GM19467 (cell line): ENCODE measurements around the gene COLQ.
A peak's percentile ranks its signal among the peaks of the same experiment; 100 is the strongest.
"Not testable (repeated sequence)": the region's sequence is repeated elsewhere in the genome, so short reads cannot be mapped to it uniquely, and the experiment has no call there.

Source experiments
- ATAC-seq: cut with Tn5 transposase; IDR thresholded peaks from one replicate; pipeline ENCODE4 v1.9.1; 2021; ENCODE audit warnings: mild to moderate bottlenecking, moderate library complexity; ENCODE audit not compliant: unreplicated experiment

The COLQ gene

DNA sequence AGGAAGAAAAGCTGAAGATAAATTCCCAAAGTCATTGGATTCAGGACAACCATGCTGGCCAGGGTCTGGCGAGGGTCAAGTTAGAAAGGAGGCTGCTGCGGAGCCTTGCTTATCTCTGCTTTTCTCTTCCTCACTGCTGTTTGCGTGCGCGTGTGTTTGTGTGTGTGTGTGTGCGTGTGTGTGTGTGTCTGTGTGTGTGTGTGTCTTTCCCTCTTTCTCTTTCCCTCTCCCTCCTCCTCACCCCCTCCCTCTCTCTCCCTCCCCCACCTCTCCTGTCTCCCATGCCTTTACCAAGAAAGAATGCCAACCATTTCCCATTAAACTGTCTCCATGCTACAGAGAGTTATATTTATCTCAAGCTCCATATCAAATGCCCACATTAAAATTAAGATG lies at the start of gene COLQ:
Gene COLQ, minus strand, starts transcription at position 134 of the 393 bp plus-strand sequence. Its CDS starts 81 bp downstream, at position 53.
- ATAC-seq, result no peak

DNA sequence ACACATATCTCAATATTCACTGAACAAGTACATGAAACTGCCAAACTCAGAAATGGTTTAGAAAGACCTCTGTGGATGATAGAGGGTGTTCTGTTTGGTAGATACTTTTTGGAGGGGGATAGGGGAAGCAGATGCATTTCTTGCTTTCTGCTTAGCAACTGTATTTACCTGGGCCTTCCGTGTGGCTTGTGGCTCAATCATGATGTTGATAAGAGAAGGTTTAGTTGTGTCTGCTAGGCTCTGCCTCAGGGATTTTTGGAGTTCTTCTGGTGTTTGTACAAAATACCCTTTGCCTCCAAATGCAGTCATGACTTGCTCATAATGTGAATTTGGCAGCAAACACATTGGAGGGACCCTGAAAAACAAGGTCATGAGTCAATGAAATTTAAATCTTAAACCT lies 41.7 kb upstream of the COLQ start:
- no peak for ATAC-seq

DNA sequence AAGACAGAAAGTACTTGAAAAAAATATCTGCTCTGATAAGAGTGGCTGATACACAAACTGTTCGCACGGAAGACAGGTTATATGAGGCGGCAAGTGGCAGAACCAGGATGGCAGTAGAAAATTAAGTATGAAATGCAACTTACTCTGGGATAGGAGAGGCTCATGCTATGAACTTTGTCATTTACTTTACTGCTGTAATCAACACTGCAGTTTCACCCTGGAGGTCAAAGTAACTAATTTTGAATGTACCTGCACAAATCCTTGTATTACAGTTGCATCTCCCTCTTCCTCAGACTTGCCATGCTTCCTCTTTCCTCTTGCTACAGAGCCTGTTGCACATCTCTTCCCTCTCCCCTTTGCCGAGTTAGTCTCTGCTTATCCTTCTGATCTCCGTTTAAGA lies 41.1 kb upstream of the COLQ start:
- no peak for ATAC-seq

DNA sequence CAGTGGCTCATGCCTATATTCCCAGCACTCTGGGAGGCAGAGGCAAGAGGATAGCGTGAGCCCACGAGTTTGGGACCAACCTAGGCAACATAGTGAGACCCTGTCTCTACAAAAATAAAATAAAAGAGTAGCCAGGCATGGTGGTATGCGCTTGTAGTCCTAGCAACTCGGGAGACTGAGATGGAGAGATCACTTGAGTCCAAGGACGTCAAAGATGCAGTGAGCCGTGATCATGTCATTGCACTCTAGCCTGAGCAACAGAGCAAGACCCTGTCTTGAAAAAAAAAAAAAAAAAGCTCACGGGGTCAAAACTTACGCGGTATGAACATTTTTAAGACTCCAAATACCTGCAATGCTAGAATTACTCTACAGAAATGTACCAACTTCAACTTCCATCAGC lies 37.1 kb upstream of the COLQ start:
- ATAC-seq, result no peak

DNA sequence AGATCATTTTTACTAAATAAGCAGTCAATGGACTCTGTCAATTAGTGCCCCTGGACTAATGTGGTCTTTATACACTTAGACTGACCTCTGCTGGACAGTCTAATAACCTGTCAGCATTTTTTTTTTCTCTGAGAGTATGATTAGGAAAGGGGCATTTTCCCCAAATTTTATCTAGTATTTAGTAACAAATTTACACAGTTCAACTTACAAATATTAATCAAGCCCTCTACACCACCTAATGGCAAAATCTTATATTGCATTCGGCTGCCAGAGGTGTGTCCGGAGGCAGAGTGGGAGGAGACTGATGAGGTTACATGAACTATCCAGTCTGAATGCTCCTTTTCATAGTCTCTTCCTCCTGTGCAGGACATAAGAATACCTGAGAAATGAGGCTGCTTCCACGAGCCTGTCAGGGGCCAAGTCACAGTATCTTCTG lies 36.0 kb upstream of the COLQ start:
- ATAC-seq, result no peak

DNA sequence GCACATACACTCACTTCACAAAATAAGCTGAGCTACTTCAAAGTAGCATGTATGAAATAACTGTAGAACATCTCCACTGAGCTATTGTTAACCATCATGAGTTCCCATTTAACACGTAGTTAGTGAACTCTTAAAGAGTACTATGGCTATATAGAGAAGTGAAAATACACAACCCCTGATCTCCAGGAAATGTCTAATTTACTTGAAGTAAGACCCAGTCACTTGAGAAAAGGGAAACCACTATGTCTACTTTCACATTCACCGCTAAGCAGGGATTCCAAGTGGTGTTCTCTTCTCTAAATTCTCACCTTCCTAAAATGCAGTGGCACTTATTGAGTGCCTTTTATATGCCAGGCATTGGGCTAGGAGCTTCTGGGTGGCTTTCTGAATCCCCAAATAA lies 35.0 kb upstream of the COLQ start:
- peak; percentile 74 for ATAC-seq

DNA sequence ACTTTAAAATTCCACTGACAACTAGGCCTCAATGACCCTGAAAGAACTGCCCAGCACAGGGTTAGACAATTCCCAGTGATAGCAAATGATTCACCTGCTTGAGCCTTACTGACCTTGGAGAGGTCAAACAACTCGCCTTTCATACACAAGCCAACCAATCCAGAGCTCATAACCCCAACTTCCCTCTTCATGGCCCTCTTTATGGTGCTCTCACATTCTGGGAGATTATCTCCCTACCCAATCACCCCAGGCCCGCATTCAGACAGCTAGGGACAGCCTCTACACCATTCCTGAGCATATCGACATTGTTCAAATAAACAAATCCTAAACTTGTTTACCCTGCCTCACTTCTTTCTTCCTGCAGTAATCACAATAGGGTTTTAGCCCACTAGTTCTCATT lies 32.2 kb upstream of the COLQ start:
- ATAC-seq, result no peak

DNA sequence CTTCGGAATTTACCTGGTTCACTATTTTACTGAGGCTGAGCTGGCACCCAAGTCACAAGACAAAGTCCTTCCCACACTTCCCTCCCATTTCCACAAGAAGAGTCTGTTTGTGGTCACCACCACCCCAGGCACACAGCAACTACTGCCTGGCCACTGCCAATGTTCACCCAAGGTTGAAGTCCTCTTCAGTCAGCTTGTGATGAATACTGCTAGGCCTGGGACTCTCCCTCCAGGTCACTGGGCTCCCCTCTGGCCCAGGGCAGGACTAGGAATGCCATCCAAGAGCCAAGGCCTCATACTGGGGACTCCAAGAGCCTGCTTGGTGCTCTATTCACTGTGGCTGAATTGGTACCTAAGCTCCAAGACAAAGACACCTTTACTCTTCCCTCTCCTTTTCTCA lies 30.4 kb upstream of the COLQ start:
- no peak for ATAC-seq

DNA sequence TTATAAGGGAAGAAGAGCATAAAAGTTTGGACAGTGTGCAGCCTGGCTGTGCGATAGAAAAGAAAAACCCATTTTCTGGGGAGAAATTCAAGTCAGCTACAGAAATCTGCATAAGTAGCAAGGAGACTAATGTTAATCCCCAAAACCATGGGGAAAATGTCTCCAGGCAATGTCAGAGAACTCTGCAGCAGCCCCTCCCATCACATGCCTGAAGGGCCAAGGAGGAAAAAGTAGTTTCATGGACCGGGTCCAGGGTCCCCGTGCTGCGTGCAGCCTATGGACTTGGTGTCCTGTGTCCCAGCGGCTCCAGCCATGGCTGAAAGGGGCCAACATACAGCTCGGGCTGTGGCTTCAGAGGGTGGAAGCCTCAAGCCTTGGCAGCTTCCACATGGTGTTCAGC lies 28.3 kb upstream of the COLQ start:
- no peak for ATAC-seq

DNA sequence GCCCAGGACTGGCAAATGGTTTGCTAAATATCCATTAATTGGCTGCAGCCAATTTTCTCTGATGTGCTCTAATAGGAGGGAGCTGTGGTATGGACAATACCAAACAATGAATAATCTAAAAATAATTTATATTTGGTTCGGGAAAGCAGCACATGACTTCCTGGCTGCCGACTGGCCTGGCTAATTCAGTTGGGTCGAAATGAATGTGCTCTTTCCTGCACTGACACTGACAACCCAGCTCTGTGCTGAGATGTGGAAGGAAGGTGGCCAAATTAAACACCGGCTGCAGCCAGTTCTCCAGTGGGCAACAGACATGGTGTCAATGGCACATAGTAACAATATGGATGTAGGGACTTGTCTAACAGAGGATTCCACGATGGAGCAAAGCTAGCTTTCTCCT lies 21.1 kb upstream of the COLQ start:
- ATAC-seq, result no peak

DNA sequence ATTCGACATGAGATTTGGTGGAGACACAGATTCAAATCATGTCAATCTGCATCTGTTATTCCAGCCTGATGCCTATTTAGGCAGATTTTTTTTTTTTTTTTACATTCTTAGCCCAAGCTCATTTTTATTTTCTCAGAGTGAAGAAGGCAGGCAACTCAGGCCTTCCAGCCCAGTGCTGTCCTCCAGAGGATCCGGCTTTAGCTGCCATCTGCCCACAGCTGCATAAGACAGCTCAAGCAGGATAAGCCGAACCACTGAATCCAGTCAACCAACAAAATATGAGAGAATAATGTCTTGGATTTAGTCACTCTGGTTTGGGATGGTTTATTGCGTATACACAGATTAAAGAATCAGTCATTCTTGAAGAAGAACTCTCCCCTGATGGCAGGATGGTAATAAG lies 19.9 kb upstream of the COLQ start:
- ATAC-seq, result no peak

DNA sequence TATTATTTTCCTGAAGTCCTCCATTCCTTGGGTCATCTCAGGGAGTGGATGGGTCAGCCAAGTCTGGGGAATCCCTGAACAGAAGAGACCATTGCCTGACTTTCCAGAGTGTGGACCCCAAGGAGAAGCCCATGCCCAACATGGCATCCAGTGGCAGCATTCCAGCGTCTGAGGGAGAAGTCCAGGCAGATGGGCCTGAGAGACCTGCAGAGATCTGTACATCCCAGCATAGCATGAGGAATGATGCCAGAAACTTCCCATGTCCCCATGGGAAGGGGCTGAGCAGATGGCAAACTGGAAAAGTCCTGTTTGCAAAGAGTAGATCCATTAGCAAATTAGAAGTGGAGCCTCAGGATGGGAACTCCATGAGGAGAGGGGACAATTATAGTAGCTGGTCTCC lies 17.6 kb upstream of the COLQ start:
- no peak for ATAC-seq

DNA sequence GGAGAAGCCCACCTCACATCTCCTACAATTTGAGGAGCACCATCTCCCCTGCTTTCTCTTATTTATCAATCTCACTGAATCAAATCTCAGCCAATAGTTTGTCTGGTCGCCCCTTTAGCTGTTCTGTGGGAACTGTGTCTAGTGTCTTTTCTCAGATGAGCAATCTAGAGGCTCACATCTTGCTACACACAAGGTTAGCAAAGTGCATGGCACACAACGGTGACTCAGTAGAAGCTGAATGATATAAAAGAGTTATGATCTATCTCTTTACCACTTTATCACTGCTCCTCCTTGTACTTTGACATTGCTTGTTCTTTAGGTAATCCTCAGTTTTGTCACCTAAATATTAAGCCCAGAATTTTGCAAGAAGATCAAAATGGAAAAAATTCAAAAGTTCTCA lies 16.8 kb upstream of the COLQ start:
- no peak for ATAC-seq

DNA sequence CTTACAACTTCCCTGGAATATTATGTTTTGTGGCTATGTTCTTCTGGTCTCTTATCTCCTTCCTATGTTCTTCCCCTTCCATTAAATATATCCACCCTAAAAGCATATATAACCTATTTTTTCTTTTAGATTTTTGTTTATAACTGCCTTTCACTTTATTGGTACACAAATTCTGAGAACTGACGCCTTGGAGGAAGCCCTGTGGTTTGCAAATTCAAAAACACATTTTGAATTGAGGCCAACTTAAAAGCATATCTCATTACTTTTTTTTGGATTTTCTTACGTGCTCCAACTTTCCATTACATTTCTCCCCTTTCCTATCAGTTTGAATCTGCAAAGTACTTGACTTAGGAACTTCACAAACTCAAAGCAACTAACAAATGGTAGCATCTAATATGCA lies 15.3 kb upstream of the COLQ start:
- ATAC-seq, result no peak

DNA sequence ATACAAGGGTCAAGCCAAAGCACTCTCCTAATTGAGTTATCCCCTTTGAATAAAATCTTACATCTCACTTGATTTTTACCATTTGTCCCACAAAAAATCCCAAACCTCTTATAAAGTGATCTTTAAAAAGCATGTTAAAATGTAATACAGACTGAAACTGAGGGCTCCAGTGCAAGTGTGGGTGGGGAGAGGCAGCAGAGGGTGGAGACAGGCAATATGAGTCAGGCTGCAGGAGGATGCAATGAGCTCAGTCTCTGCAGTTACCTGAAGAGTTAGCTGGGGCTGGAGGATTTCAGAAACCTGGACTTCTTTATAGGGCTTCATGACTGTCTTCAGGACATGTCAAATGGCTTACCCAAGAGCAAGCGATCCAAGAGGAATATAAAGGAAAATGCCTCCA lies 14.2 kb upstream of the COLQ start:
- no peak for ATAC-seq

DNA sequence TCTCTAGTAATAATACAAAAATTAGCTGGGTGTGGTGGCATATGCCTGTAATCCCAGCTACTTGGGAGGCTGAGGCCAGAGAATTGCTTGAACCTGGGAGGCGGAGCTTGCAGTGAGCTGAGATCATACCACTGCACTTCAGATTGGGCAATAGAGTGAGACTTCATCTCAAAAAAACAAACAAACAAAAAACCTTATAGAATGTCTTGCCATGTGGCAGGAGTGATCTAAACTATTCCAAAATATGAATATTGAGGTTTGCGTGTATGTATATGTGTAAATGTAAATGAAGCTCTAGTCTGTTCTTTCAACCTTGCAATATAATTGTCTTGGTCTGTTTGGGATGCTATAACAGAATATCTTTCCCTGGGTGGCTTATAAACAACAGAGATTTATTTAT lies 11.1 kb upstream of the COLQ start:
- not testable (repeated sequence) for ATAC-seq

DNA sequence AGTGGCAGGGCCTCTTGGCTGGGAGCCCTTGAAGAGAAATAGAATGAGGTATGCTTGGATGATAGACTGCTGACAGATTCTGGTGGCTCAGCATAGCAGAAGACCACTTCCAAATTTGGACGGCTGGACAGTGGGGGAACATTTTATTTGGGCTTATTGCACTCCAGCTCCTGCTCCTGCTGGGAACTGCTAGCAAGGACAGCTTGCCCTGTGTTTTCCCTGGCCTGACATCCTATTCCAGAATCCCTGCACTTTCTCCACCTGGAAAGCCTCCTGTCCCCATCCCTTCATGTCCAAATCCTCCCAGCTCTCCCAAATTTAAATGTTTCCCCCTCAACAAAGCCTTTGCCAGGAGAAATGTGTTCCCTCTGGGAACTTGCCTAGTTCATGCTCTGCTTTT lies 9.8 kb upstream of the COLQ start:
- ATAC-seq, result no peak

DNA sequence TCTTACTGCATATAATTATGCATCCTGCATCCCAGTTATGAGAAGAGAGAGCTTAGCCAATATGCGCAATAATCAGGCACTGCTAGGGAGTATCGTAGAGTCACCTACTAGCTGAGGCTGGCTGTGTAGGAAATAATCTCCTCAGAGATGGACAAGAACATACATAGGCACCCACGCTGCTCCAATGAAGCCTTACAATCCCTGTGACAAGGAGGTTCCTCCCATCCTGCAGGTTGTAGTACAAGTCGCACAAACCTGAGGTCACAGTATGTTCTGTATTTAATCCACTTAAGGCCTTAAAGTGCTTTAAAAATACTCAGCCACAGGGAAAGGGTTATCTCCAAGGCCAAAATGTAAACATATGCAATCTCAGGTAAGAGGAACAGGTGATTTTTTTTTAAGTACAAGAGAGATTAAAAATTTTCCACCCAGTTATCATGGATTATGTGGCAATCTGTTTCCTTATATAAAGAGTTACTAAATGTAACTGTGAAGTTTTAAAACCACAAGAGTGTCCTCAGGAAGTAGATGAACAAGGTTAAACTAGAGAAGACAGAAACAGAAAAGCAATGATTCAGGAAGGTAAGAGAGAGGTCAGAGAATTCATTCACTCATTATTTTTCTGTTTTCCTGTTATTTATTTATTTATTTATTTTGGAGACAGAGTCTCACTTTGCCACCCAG lies 7.5 kb upstream of the COLQ start:
- no peak for ATAC-seq

DNA sequence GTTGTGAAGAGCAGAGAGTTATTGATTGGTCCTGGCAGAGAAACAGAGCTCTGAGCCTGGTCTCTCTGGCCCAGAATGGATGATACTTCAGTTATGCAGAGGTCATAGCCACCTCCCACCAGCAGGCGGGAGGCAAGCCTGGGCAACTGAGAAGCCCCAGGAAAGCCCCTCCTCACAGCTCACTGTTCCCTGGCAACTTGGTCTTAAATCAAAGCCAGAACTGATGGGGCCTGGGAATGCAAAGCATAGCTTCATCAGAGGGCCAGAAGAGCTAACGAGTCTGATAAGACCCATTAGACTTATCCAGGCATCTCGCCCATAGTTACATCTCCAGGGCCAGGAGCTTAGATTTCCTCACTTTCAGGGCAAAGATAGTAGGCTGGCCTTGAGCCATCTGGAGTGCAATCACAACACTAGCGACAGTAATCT lies 5.5 kb upstream of the COLQ start:
- ATAC-seq, result no peak

DNA sequence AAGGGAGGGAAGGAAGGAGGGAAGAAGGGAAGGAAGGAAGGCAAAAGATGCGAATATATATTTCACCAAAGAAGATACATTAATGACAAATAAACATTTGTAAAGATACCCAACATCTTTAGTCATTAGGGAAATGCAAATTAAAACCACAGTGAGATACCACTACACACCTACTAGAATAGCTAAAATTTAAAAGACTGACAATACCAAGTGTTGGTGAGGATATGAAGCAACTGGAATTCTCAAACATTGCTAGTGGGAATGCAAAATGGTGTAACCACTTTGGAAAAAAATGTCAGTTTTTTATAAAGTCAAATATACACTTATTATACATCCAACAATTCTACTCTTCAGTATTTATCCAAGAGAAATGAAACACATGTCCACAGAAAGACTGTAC lies 4.3 kb upstream of the COLQ start:
- ATAC-seq, result no peak

DNA sequence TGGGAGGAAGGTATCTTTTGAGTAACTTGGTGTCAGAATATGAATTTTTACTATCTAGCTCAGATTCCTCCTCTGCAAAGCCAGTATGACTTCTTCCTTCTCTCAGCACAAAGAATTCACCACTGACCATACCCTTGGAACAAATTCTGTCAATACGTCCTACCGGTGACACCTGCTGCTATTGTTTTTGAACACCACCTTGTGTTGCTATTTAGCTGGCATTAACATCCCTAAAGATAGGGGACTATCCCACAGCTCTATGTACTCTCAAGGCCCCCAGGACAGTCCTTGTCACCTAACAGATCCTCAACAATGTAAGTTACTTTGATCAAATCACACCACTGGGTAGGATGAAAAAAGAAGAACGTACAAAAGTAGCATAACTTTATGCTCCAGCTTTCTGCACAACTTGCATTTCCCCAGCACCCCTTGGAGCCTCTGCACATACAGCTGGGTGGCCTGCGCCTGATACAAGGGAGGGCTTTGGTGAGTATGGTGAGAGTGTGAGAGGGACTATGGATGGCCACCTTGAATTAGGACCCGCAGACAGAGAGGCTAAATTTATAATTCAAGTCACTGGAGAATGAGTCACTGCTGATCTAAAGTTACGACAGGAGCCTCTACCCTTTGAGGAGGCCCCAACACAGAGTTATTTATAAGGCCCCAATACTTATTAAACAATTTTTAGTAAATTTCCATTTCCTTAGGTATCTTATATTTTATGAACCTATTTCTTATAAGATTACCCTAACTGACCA lies 2.3 kb upstream of the COLQ start:
- no peak for ATAC-seq

DNA sequence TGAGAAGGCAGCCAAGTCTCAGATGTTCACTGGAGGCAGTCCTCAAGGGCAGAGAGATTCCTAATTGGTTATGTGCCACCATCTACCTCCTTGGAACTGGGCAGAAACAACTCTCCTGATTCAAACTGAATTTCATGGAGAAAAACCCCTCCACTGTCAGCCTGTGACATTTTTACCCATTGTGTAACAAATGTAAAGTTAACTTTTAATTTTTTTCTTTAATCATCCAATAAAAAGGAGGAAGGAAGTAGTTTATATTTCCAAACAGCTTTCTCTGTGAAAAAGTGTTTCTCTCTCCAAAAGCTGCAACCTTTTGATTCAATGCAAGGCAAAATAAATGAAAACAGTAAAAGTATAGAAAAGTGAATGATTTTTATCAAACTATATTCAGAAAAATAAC lies 510 bp upstream of the COLQ start:
- no peak for ATAC-seq
